HUES48 (cell line): Measurements from ENCODE around the gene FBXO4.
"Not testable (repeated sequence)": the region's sequence is repeated elsewhere in the genome, so short reads cannot be mapped to it uniquely, and the experiment has no call there.

Experiments
- H3K27ac ChIP-seq: one replicate; pipeline ENCODE4 v1.7.0; 2013; ENCODE audit warnings: low read depth, low read length, inconsistent platforms
- H3K27me3 ChIP-seq: 2 replicates; pipeline ENCODE4 v1.6.1; 2013; ENCODE audit warnings: mild to moderate bottlenecking, low read length; ENCODE audit not compliant: control insufficient read depth, insufficient read depth
- H3K36me3 ChIP-seq: 2 replicates; pipeline ENCODE4 v1.6.1; 2013; ENCODE audit warnings: low read length; ENCODE audit not compliant: control insufficient read depth, insufficient read depth
- H3K4me1 ChIP-seq: 2 replicates; pipeline ENCODE4 v1.6.1; 2013; ENCODE audit warnings: mild to moderate bottlenecking, low read length; ENCODE audit not compliant: control insufficient read depth, insufficient read depth
- H3K4me3 ChIP-seq: 2 replicates; pipeline ENCODE4 v1.5.1; 2013; ENCODE audit warnings: mild to moderate bottlenecking, low read depth, low read length
- H3K9ac ChIP-seq: 2 replicates; pipeline ENCODE4 v1.6.1; 2013; ENCODE audit warnings: mild to moderate bottlenecking, low read depth, low read length, moderate library complexity
- H3K9me3 ChIP-seq: 2 replicates; pipeline ENCODE4 v1.6.1; 2013; ENCODE audit warnings: low read length; ENCODE audit not compliant: control insufficient read depth, insufficient read depth

FBXO4 gene

DNA sequence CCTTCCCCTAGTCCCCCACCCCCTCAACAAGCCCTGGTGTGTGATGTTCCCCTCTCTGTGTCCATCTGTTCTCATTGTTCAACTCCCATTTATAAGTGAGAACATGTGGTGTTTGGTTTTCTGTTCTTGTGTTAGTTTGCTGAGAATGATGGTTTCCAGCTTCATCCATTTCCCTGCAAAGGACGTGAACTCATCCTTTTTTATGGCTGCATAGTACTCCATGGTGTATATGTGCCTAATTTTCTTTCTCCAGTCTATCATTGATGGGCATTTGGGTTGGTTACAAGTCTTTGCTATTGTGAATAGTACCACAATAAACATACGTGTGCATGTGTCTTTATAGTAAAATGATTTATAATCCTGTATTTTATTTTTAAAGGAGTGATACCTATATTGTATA is 57.8 kb downstream of the FBXO4 start:
- H3K9me3 ChIP-seq, H3K27me3 ChIP-seq, H3K4me1 ChIP-seq, H3K4me3 ChIP-seq, H3K36me3 ChIP-seq, H3K27ac ChIP-seq, H3K9ac ChIP-seq: not testable (repeated sequence)

DNA sequence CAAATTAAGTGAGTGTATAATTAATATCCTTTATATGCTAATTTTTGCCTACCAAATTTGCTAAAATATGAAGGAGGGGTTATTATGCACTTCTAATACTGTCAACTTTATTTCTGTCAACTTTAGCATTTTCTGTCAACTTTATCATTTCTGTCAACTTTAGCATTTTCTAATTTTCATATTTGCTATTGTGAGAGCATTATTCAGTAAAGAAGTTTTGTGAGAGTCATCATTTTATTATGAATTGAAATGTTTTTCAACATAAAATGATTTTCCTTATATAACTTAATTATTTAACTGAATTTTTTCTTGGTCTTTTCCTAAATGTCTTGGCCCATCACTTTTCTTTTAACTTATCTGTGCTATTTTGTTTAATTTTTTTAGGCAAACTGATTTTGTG is 58.2 kb downstream of the FBXO4 start:
- no peaks in the 10 kb centered on the region for H3K27me3 ChIP-seq
- H3K36me3 ChIP-seq: no peaks in the 10 kb centered on the region
- H3K4me1 ChIP-seq: no peaks in the 10 kb centered on the region
- H3K27ac ChIP-seq: no peak overlapping the region
- no peaks in the 10 kb centered on the region for H3K9me3 ChIP-seq
- no peak overlapping the region for H3K4me3 ChIP-seq
- H3K9ac ChIP-seq: no peak overlapping the region

GRCh38 chr5:41985945-41986695 is 61.0 kb downstream of the FBXO4 start:
- Histone ChIP-seq H3K9ac (no peak overlapping the region), H3K4me3 (no peak overlapping the region), H3K27me3 (no peaks in the 10 kb centered on the region), H3K4me1 (no peaks in the 10 kb centered on the region), H3K9me3 (no peaks in the 10 kb centered on the region), H3K27ac (no peak overlapping the region), H3K36me3 (no peaks in the 10 kb centered on the region)
